ENCODE data around the gene E4F1.
A peak's percentile ranks its signal among the peaks of the same experiment; 100 is the strongest.
"Not testable (repeated sequence)": the region's sequence is repeated elsewhere in the genome, so short reads cannot be mapped to it uniquely, and the experiment has no call there.

The E4F1 gene

DNA sequence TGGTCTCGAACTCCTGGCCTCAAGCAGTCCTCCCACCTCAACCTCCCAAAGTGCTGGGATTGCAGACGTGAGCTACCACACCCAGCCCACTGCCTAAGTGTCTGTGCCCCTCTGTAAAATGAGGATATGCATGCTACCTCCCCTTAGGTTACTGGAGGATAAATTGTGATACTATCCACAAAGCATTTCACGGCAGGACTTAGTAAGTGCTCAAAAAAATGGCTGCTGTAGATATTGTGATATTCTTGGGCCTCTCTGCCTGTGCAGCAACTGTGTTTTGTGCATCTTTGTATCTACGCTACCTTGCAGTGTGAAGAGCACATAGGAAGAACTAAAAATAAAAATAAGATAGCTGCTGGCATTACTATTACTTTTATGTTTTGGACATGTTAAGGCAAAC lies 25.1 kb upstream of the E4F1 start:
- Histone ChIP-seq H3K4me3 (no peak overlapping the region), H3K9me3 (no peaks in the 10 kb centered on the region), H3K36me3 (no peaks in the 10 kb centered on the region), H3K27me3 (peaks cover 2 to 55% of the 10 kb centered on the region in 2 donors), H3K27ac (no peak overlapping the region), H3K4me1 (peaks cover 0 to 21% (median 16%) of the 10 kb centered on the region in 4 donors)
- intact Hi-C loops (cut with DNase I; ENCODE audit: low total_unique reads) = no loop called here
- DNase-seq = no peak
- TF ChIP-seq, protein P1, sequence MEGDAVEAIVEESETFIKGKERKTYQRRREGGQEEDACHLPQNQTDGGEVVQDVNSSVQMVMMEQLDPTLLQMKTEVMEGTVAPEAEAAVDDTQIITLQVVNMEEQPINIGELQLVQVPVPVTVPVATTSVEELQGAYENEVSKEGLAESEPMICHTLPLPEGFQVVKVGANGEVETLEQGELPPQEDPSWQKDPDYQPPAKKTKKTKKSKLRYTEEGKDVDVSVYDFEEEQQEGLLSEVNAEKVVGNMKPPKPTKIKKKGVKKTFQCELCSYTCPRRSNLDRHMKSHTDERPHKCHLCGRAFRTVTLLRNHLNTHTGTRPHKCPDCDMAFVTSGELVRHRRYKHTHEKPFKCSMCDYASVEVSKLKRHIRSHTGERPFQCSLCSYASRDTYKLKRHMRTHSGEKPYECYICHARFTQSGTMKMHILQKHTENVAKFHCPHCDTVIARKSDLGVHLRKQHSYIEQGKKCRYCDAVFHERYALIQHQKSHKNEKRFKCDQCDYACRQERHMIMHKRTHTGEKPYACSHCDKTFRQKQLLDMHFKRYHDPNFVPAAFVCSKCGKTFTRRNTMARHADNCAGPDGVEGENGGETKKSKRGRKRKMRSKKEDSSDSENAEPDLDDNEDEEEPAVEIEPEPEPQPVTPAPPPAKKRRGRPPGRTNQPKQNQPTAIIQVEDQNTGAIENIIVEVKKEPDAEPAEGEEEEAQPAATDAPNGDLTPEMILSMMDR (IDR thresholded peaks at IDR 0.05) = no peak

DNA sequence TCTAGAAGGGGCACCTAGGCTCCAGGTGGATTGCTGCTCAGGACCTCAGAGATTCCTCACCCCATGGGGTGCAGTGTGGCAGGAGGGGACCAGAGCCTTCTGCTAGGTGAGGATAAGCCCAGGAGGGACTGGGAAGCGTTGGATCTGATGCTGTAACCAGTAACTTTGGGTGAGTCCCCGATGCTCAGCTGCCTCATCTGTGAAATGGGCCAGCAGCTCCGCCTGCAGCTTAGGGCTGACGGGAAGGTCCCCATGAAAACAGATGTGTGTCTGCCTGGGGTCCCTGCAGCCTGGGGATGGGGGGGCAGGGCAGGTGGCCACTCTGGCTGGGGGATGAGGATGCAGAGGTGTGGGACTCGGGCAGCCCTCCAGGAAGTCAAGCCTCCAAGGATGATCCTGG lies 24.3 kb upstream of the E4F1 start:
- DNase-seq = no peak
- Histone ChIP-seq H3K27ac (no peak overlapping the region), H3K4me1 (peaks cover 0 to 21% (median 16%) of the 10 kb centered on the region in 4 donors), H3K27me3 (peaks cover 2 to 46% of the 10 kb centered on the region in 2 donors), H3K36me3 (no peaks in the 10 kb centered on the region), H3K4me3 (no peak overlapping the region), H3K9me3 (no peaks in the 10 kb centered on the region)
- intact Hi-C loops (cut with DNase I; ENCODE audit: low total_unique reads) = no loop called here
- TF ChIP-seq, protein P1 (IDR thresholded peaks at IDR 0.05) = no peak

DNA sequence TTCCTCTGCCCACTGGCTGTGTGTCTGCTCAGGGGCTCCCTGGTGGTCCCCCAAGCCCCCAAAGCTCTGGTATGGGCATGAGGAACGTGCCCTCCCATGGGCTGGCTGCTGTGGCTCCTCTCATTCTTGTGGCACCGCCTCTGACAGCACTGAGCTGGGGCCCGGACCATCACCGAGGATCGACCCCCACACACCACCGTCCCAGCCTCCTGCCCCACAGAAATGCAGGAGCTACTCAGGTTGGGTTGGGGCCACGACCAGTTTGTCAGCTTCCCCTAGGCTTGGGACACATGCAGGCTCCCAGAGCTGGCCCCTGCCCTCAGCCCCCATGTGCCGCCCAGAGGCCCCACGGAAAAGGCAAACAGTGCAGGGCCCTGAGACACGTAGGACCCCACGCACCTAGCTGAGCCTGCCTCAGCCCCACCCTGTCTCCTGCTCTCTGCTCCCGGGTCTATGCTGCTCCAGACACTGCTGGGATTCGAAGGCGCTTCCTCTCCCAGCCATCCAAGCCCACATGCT lies 23.7 kb upstream of the E4F1 start:
- Histone ChIP-seq H3K27me3 (peaks cover 2 to 41% of the 10 kb centered on the region in 2 donors), H3K4me1 (peaks cover 0 to 23% (median 16%) of the 10 kb centered on the region in 4 donors), H3K9me3 (no peaks in the 10 kb centered on the region), H3K4me3 (no peak overlapping the region), H3K36me3 (no peaks in the 10 kb centered on the region), H3K27ac (no peak overlapping the region)
- intact Hi-C loops (cut with DNase I; ENCODE audit: low total_unique reads) = no loop called here
- no peak for DNase-seq
- TF ChIP-seq, protein P1 (IDR thresholded peaks at IDR 0.05) = no peak

DNA sequence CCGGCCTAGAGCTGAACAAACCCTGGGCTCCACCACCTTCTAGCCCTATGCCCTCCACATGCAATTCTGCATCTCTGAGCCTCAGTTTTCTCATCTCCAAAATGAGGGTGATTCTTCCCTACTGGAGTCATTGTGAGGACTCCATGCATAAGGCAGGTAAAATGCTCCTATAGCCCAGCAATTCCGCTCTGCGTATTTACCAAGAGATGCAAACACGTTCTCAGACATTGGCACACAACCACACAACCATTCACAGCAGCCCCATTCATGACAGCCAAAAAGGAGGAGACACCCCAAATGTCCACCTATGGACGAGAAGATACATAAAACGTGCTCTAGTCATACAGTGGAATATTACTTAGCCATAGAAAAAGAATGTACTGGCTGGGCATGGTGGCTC lies 23.1 kb upstream of the E4F1 start:
- Histone ChIP-seq H3K4me1 (peaks cover 0 to 22% (median 12%) of the 10 kb centered on the region in 4 donors), H3K4me3 (no peak overlapping the region), H3K36me3 (no peaks in the 10 kb centered on the region), H3K27me3 (peaks cover 2 to 34% of the 10 kb centered on the region in 2 donors), H3K27ac (no peak overlapping the region), H3K9me3 (no peaks in the 10 kb centered on the region)
- intact Hi-C loops (cut with DNase I; ENCODE audit: low total_unique reads) = no loop called here
- no peak for DNase-seq
- TF ChIP-seq, protein P1 (IDR thresholded peaks at IDR 0.05) = no peak

DNA sequence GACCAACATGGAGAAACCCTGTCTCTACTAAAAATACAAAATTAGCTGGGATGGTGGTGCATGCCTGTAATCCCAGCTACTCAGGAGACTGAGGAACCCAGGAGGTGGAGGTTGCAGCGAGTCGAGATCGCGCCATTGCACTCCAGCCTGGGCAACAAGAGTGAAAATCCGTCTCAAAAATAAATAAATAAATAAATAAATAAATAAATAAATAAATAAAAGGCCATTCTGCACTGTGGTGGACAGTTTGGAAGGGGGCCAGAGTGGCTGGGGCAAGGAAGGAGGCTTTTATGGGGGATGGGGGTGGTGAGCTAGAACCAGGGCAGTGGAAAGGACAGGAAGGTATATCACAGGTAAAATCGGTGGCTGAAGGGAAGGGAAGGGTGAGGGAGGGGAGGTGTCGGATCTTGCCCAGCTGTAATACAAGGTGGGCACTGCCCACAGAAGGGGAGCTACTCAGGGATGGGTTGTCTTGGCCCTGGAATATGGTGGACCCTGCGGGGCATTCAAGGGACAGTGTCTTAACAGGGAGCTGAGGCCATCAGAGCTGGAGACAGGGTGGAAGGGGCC lies 20.2 kb upstream of the E4F1 start:
- Histone ChIP-seq H3K4me1 (peaks cover 0 to 18% (median 13%) of the 10 kb centered on the region in 4 donors), H3K36me3 (peaks cover 9 to 17% (median 10%) of the 10 kb centered on the region in 3 donors), H3K27me3 (peaks cover 0 to 10% of the 10 kb centered on the region in 2 donors)
- intact Hi-C loops (cut with DNase I; ENCODE audit: low total_unique reads); H3K4me3 ChIP-seq; H3K27ac ChIP-seq; DNase-seq; H3K9me3 ChIP-seq: not testable (repeated sequence)

DNA sequence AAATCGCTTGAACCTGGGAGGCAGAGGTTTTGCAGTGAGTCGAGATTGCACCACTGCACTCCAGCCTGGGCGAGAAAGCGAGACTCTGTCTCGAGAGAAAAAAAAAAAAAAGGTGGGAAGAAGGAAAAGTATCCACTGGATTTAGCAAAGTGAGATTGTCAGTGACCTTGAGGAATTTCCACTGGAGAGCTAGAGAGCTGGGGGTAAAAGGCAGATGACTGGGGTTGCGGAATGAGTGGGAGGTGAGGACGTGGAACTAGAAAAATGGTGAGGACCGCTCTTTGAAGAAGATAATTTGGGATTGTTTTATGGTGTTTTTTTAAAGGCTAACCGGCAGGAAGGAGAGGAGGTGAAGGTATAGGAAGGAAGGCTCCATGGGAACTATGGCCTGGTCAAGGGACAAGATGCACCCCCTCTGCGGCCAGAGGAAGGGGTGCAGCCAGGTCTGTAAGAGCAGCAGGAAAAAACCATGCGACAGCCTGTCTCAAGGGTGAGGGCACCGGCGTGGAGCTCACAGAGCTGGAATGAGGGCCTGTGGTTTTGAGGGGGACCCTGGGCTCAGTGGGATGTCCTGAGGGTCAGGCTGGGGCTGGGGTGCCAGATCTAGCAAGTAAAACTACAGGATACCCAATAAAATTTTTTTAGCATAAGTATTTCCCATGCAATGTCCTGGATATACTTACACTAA lies 18.8 kb upstream of the E4F1 start:
- Histone ChIP-seq H3K9me3 (no peaks in the 10 kb centered on the region), H3K4me3 (peak overlapping the region; percentile 68 to 75), H3K36me3 (peaks cover 18 to 30% (median 24%) of the 10 kb centered on the region in 3 donors), H3K27me3 (peaks cover 0 to under 1% of the 10 kb centered on the region in 2 donors), H3K4me1 (peaks cover 0 to 18% (median 13%) of the 10 kb centered on the region in 4 donors), H3K27ac (peak overlapping the region; percentile 94 to 95)
- no peak for DNase-seq
- TF ChIP-seq, protein P1 (IDR thresholded peaks at IDR 0.05) = no peak
- intact Hi-C loops (cut with DNase I; ENCODE audit: low total_unique reads) = no loop called here

Data from tibial artery (tissue), 4 donors.